Activated CD4-positive, alpha-beta T cell treated with anti-CD3 and anti-CD28 coated beads, Interleukin-2, amount 50 U/mL, for 24 hours (primary cell): Measurements from ENCODE around the gene CYB561D2.

Experiments
- DNase-seq, 2 donors: peaks; one replicate each; pipeline ENCODE4 v3.0.0-alpha.2; 2020; ENCODE audit warnings: low read depth in 1 of 2, low spot score in 1 of 2

Gene CYB561D2

GRCh38 chr3:50359760-50360110 lies 9.1 kb downstream of the CYB561D2 start:
- DNase-seq: no peak

GRCh38 chr3:50364573-50365079 lies 14.0 kb downstream of the CYB561D2 start:
- DNase-seq: no peak

GRCh38 chr3:50365080-50365841 lies 14.6 kb downstream of the CYB561D2 start:
- DNase-seq: peak; percentile 80 to 91

GRCh38 chr3:50365842-50366220 lies 15.2 kb downstream of the CYB561D2 start:
- DNase-seq: no peak

- no peak for DNase-seq
These were observed 18.5 kb downstream of the CYB561D2 start for GRCh38 chr3:50369012-50369670.

- no peak for DNase-seq
These were observed 19.9 kb downstream of the CYB561D2 start for GRCh38 chr3:50370594-50370993.

- DNase-seq: no peak
These were observed 20.5 kb downstream of the CYB561D2 start for GRCh38 chr3:50371133-50371685.

GRCh38 chr3:50372349-50372748 lies 21.7 kb downstream of the CYB561D2 start:
- no peak for DNase-seq

- DNase-seq: no peak
These were observed 22.7 kb downstream of the CYB561D2 start for GRCh38 chr3:50373146-50374051.

GRCh38 chr3:50374363-50375257 lies 23.9 kb downstream of the CYB561D2 start:
- no peak for DNase-seq

GRCh38 chr3:50375258-50375931 lies 24.7 kb downstream of the CYB561D2 start:
- DNase-seq: no peak

GRCh38 chr3:50378024-50378423 lies 27.4 kb downstream of the CYB561D2 start:
- DNase-seq: no peak

GRCh38 chr3:50378757-50379156 lies 28.1 kb downstream of the CYB561D2 start:
- DNase-seq: no peak

GRCh38 chr3:50380405-50381085 lies 29.9 kb downstream of the CYB561D2 start:
- DNase-seq: no peak

- no peak for DNase-seq
These were observed 30.7 kb downstream of the CYB561D2 start for GRCh38 chr3:50381383-50381782.

- no peak for DNase-seq
These were observed 32.1 kb downstream of the CYB561D2 start for GRCh38 chr3:50382722-50383121.

- DNase-seq: no peak
These were observed 33.1 kb downstream of the CYB561D2 start for GRCh38 chr3:50383750-50384149.

- no peak for DNase-seq
These were observed 35.1 kb downstream of the CYB561D2 start for GRCh38 chr3:50385754-50386153.
